Muscle layer of colon (tissue), 2 donors: ENCODE data around the gene CD300A.
"Not testable (repeated sequence)": the region's sequence is repeated elsewhere in the genome, so short reads cannot be mapped to it uniquely, and the experiment has no call there.

Source experiments
- H3K27ac ChIP-seq: one replicate; pipeline ENCODE4 v1.7.0; 2013; ENCODE audit warnings: low read depth, mild to moderate bottlenecking, low read length, moderate library complexity
- H3K27me3 ChIP-seq, 2 donors: one replicate each; pipeline ENCODE4 v1.7.0; 2013; ENCODE audit warnings: low read length in 2 of 2, mild to moderate bottlenecking in 2 of 2; ENCODE audit not compliant: insufficient read depth in 2 of 2, control insufficient read depth in 1 of 2
- H3K36me3 ChIP-seq: one replicate; pipeline ENCODE4 v1.7.0; 2013; ENCODE audit warnings: mild to moderate bottlenecking, low read length; ENCODE audit not compliant: insufficient read depth
- H3K4me1 ChIP-seq: one replicate; pipeline ENCODE4 v1.7.0; 2013; ENCODE audit warnings: mild to moderate bottlenecking, low read length; ENCODE audit not compliant: insufficient read depth
- H3K4me3 ChIP-seq, 2 donors: one replicate each; pipeline ENCODE4 v1.7.0; 2013; ENCODE audit warnings: low read length in 2 of 2, low read depth in 1 of 2, mild to moderate bottlenecking in 1 of 2, moderate library complexity in 1 of 2
- H3K9ac ChIP-seq: one replicate; pipeline ENCODE4 v1.7.0; 2013; ENCODE audit warnings: low read length
- H3K9me3 ChIP-seq: one replicate; pipeline ENCODE4 v1.7.0; 2013; ENCODE audit warnings: mild to moderate bottlenecking, low read length
- donor health status: abdominal sarcoma.
- donor health status: Adenocarcinoma of cecum.

Gene CD300A

DNA sequence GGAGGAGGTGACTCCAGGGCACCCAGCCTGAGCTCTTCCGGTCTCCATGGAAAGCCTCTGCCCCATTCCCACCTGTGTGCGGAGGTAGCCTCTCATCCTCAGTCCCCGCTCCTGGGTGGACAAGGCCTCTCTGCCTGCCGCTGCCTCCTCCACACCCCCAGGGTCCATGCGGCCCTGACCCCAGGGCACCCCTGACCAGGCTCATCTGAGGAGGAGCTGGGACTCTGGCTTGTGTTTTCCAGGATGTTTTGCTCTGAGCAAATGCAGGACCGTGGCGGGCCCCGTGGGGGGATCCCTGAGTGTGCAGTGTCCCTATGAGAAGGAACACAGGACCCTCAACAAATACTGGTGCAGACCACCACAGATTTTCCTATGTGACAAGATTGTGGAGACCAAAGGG lies 6.9 kb downstream of the CD300A start:
- no peak overlapping the region for H3K4me3 ChIP-seq
- no peaks in the 10 kb centered on the region for H3K4me1 ChIP-seq
- H3K36me3 ChIP-seq: no peaks in the 10 kb centered on the region
- H3K9me3 ChIP-seq: peaks cover 5% of the 10 kb centered on the region
- no peak overlapping the region for H3K27ac ChIP-seq
- H3K27me3 ChIP-seq: peaks cover 0 to 5% of the 10 kb centered on the region in 2 donors
- no peak overlapping the region for H3K9ac ChIP-seq

DNA sequence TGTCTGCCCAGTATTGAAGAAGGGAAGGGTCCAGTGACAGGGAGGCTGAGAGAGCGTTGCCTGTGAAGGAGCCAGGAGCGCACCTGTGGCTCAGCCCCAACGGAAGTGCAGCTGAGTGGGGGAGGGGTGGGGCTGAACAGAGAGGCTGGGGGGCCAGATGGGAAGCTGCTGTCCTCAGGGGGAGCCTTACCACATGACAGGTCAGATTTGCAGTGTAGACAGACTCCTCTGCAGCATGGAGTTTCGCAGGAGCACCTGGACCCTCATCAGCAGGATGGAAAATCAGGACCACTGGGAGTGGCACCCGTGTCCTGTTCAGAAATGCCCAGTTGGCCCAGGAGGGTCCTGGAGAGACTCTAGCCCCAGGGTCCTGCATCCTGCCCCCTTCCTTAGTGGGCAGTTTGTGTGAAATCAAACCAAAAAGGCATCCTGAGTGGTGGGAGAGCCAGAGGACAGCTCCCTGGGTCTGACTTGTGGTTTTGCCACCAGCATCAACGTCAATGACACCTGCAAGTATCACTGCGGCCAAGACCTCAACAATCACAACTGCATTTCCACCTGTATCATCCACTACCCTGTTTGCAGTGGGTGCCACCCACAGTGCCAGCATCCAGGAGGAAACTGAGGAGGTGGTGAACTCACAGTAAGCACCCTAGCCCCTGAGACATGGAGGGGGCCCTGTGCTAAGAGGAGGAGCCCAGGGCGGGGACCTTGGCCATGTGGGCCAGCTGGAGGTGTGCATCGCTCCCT lies 7.8 kb downstream of the CD300A start:
- Histone ChIP-seq H3K27ac (no peak overlapping the region), H3K36me3 (no peaks in the 10 kb centered on the region), H3K4me1 (no peaks in the 10 kb centered on the region), H3K9ac (no peak overlapping the region), H3K9me3 (peaks cover 5% of the 10 kb centered on the region), H3K4me3 (no peak overlapping the region), H3K27me3 (peaks cover 0 to 5% of the 10 kb centered on the region in 2 donors)

DNA sequence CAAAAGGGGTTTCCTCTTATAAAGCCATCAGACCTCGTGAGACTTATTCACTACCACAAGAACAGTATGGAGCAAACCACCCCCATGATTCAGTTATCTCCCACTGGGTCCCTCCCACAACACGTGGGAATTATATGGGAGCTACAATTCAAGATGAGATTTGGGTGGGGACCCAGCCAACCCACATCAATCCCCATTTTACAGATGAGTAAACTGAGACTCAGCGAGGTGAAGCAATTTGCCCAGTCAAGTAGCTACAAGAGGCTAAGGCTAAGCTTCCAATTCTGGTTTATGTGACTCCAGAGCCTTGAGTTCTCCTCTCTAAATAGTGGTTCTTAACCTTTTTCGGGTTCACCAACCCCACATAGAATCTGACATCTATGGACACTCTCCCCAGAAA lies 8.8 kb downstream of the CD300A start:
- Histone ChIP-seq H3K4me1 (no peaks in the 10 kb centered on the region), H3K27ac (no peak overlapping the region), H3K9ac (no peak overlapping the region), H3K36me3 (no peaks in the 10 kb centered on the region), H3K27me3 (peaks cover 0 to 5% of the 10 kb centered on the region in 2 donors), H3K4me3 (no peak overlapping the region), H3K9me3 (peaks cover 5% of the 10 kb centered on the region)

DNA sequence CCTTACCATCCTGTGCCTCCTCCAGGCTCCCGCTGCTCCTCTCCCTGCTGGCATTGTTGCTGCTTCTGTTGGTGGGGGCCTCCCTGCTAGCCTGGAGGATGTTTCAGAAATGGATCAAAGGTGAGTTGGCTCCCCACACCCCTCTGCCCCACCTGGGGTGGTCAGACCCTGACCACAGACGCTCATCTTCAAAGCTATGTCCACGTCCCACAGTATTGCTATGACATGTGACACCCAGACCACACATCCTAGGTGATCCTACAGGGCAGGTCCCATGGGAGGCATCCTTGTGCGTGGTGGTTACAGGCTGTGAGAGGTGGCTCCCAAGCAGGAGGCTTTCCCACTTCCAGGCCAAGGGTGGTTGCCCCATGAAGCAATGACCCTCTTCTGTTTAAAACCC lies 11.0 kb downstream of the CD300A start:
- Histone ChIP-seq H3K9ac (no peak overlapping the region), H3K36me3 (no peaks in the 10 kb centered on the region), H3K4me3 (no peak overlapping the region), H3K27me3 (peaks cover 0 to 5% of the 10 kb centered on the region in 2 donors), H3K4me1 (no peaks in the 10 kb centered on the region), H3K27ac (no peak overlapping the region), H3K9me3 (peaks cover 5% of the 10 kb centered on the region)

DNA sequence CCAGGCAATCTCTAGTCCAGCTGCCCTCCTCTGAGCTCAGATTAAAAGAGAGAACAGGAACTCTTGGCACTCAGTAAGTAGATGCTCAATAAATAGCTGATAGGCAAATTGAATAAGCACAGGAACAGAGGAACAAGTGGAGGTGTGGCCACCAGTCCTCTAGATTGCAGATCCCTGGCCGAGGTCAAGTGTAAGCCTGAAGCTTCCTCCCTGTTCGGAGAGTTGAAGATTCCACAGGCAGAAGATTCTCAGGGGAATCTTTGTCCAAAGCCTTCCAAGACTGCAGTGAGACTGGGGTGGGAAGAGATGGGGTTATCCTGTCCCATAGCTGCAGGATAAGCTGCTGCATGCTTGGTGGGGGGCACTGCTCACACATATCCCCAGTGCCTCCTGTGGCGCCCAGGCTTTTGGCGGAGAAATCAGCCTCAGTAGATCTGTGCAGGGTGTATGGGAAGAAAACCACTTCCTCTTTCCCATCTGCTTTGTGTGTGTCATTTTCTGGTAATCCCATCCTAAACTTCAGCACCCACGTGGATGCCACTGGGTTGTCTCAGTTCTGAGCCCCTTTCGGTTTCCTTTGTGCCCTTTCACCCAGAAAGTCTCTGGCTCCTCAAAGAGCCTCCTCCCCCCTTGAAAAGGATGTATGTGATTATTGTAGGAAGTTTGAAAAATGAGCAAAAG lies 12.1 kb downstream of the CD300A start:
- Histone ChIP-seq H3K27me3 (no peaks in the 10 kb centered on the region), H3K4me3 (no peak overlapping the region), H3K36me3 (no peaks in the 10 kb centered on the region), H3K27ac (peak overlapping the region; percentile 12), H3K9me3 (peaks cover 5% of the 10 kb centered on the region), H3K4me1 (no peaks in the 10 kb centered on the region), H3K9ac (no peak overlapping the region)

DNA sequence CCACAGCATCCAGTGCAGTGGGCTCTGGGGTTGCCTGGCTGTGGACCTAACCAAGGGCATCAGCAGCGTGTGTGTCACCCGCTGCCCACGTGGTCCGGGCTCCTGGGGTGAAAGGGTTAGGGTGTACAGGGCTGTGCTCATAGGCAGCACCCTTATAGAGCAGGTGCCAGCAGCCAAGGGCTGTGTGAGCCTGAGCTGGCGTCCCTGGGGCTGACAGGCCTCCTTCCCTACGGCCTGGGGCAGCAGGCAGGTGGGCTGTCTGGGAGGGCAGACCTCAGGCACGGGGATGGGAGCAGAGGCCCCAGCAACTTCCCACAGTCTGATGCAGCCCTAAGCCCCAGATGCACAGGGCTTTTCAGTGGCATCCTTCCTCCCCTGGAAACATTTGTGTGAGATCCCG lies 13.9 kb downstream of the CD300A start:
- no peak overlapping the region for H3K4me3 ChIP-seq
- H3K36me3 ChIP-seq: no peaks in the 10 kb centered on the region

DNA sequence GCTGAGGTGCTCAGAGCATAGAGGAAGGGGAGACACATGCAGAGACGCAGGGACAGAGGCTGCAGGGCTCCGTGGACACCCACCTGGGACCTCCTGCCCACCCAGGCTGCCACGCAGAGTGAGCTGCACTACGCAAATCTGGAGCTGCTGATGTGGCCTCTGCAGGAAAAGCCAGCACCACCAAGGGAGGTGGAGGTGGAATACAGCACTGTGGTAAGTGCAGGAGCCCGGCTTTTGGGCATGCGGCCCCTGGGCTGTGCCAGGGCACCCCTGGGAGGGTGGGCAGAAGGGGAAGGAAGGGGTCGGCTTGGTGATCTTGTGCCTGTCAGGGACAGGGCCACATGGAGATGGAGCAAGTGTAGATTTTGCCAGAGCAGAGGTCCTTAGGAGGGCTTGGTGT lies 15.2 kb downstream of the CD300A start:
- no peak overlapping the region for H3K27ac ChIP-seq
- no peaks in the 10 kb centered on the region for H3K9me3 ChIP-seq
- no peaks in the 10 kb centered on the region for H3K4me1 ChIP-seq
- no peak overlapping the region for H3K9ac ChIP-seq
- H3K27me3 ChIP-seq: no peaks in the 10 kb centered on the region
- no peaks in the 10 kb centered on the region for H3K36me3 ChIP-seq
- no peak overlapping the region for H3K4me3 ChIP-seq

More for the DNA sequence above, 13.9 kb downstream of the CD300A start:
- Histone ChIP-seq H3K9me3 (peaks cover 4% of the 10 kb centered on the region), H3K9ac (no peak overlapping the region), H3K27ac (no peak overlapping the region), H3K27me3 (no peaks in the 10 kb centered on the region), H3K4me1 (no peaks in the 10 kb centered on the region)

DNA sequence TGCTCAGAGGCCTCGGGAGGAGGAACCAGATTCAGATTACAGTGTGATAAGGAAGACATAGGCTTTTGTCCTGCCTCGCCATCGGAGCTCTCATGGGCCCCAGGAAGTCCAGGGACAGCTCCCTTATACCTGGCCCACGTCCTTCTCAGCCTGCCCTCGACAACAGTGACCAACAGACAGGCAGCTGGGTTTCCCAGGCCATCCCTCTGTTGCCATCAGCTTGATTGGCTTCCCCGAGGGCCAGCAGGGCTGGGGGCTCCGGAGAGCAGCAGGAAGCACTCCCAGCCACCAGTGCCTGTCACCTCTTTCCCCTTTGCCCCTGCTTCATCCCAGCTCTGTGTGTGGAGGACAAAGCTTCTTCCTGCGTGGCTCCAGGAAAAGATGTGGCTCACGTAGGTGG lies 17.6 kb downstream of the CD300A start:
- H3K9me3 ChIP-seq: no peaks in the 10 kb centered on the region
- H3K4me3 ChIP-seq: no peak overlapping the region
- no peaks in the 10 kb centered on the region for H3K4me1 ChIP-seq
- no peaks in the 10 kb centered on the region for H3K36me3 ChIP-seq
- no peak overlapping the region for H3K27ac ChIP-seq
- H3K27me3 ChIP-seq: no peaks in the 10 kb centered on the region
- H3K9ac ChIP-seq: no peak overlapping the region

DNA sequence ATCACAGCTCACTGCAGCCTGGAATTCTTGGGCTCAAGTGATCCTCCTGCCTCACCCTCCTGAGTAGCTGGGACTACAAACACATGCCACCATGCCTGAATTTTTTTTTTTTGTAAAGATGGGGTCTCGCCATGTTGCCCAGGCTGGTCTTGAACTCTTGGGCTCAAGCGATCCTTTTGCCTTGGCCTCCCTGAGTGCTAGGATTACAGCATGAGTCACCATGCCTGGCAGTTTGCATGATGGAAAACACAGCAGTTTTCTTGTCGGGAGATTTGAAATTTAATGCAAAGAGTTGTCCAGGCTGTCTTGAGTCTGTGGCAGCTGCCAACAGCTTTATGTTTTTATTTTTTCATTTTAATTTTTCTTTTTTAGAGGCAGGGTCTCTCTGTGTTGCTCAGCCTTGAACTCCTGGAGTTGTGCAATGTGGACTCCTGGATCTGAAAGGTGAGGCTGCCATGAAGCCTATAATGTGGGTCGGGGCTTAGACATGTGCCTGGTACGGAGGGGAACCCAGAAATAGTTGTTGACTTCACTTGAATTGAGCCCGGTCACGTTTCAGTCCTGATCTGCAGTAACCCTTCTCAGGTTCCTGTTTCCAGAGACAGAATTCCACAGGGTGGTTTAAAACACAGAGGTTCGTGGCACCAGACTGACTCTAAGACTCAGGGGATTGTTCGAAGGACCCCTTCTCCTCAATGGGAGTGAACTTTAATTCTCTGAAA lies 18.7 kb downstream of the CD300A start:
- H3K4me1 ChIP-seq: no peaks in the 10 kb centered on the region
- no peaks in the 10 kb centered on the region for H3K27me3 ChIP-seq
- H3K9me3 ChIP-seq: no peaks in the 10 kb centered on the region
- no peak overlapping the region for H3K4me3 ChIP-seq
- H3K36me3 ChIP-seq: no peaks in the 10 kb centered on the region
- H3K9ac ChIP-seq: no peak overlapping the region
- H3K27ac ChIP-seq: no peak overlapping the region

DNA sequence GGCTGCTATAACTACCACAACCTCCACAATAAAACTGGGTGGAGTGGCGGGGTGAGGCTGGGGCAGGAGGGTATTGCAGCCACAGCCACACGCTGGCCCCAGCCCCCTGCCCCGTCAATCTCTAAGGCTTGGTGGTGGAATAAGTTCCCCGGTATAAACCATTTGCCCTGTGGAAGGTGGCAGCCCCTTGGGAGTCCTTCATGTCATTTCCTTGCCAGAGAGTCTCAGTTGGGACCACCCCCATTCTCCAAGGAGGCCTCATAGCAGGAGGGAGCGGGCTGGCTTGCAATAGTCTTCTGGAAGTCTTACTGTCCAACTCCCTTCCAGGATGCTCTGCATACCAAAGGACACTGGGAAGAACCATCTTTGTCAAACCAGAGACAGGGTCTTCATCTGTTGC lies 19.4 kb downstream of the CD300A start:
- no peaks in the 10 kb centered on the region for H3K36me3 ChIP-seq
- H3K27me3 ChIP-seq: no peaks in the 10 kb centered on the region
- no peaks in the 10 kb centered on the region for H3K4me1 ChIP-seq
- no peak overlapping the region for H3K9ac ChIP-seq
- no peak overlapping the region for H3K27ac ChIP-seq
- no peak overlapping the region for H3K4me3 ChIP-seq
- H3K9me3 ChIP-seq: no peaks in the 10 kb centered on the region

DNA sequence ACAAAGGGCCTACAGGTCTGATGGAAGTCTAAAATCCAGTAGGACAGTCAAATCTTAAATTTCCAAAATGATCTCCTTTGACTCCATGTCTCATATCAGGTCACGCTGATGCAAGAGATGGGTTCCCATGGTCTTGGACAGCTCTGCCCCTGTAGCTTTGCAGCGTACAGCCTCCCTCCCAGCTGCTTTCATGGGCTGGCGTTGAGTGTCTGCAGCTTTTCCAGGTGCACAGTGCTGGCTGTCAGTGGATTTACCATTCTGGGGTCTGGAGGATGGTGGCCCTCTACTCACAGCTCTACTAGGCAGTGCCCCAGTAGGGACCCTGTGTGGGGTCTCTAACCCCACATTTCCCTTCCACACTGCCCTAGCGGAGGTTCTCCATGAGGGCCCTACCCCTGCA lies 21.8 kb downstream of the CD300A start:
- H3K9ac ChIP-seq, H3K4me3 ChIP-seq, H3K9me3 ChIP-seq, H3K4me1 ChIP-seq, H3K36me3 ChIP-seq, H3K27me3 ChIP-seq, H3K27ac ChIP-seq: not testable (repeated sequence)
